Lower leg skin (tissue), 4 donors: ENCODE measurements around the gene DESI1. TPM values are rescaled to one million over a fixed set of nuclear protein-coding genes. Genes with fewer than 3 reads are reported as not detected.
A peak's percentile ranks its signal among the peaks of the same experiment; 100 is the strongest.
"Not testable (repeated sequence)": the region's sequence is repeated elsewhere in the genome, so short reads cannot be mapped to it uniquely, and the experiment has no call there.

Source experiments
- DNase-seq, 2 donors: peaks; one replicate each; pipeline ENCODE4 v3.0.0-alpha.2; 2019; ENCODE audit warnings: low spot score in 2 of 2
- H3K4me3 ChIP-seq: fragments of 200-600 bp; sonication (generic); 2 replicates; pipeline ENCODE4 v1.5.1; 2017; ENCODE audit warnings: mild to moderate bottlenecking, low read depth; ENCODE audit not compliant: poor library complexity, severe bottlenecking
- CTCF ChIP-seq, 3 donors: fragments of 450-650 bp; IDR thresholded peaks; one replicate each; pipeline ENCODE4 v1.5.1; 2016; ENCODE audit warnings: antibody characterized with exemption in 3 of 3, mild to moderate bottlenecking in 3 of 3, moderate library complexity in 2 of 3
- POLR2A ChIP-seq, 2 donors: fragments of 450-650 bp; IDR thresholded peaks; one replicate each; pipeline ENCODE4 v1.6.1; 2016 to 2017; ENCODE audit warnings: antibody characterized with exemption in 2 of 2, mild to moderate bottlenecking in 1 of 2, moderate library complexity in 1 of 2
- WGBS, 2 donors: methylation state at CpG; one replicate each; pipeline ENCODE4 v1.1.5; 2018; 5-methylcytosine and 5-hydroxymethylcytosine counted together
- intact Hi-C: fragments of 100-400 bp; cut with DNase I; formaldehyde crosslinking; loops from one replicate; pipeline ENCODE4 v1.15.0; 2023; ENCODE audit warnings: low total_unique reads
- total RNA-seq, 4 donors: library from RNA; depleted of rRNA; stranded (reverse); fragments of >200 nt; gene quantifications; one replicate each; pipeline ENCODE4 v1.1.0, GENCODE V29; 2016

DESI1 gene
- total RNA-seq, 4 donors from 2014 or later = 16.1 to 37.8 (median 23.0) TPM

GRCh38 chr22:41574847-41575381, 45.9 kb downstream of the DESI1 start:
- H3K4me3 ChIP-seq = no peak overlapping the region
- peak; percentile 45 to 91 for DNase-seq
- intact Hi-C loops = no loop called here
- TF ChIP-seq CTCF (IDR thresholded peaks at IDR 0.05) (no peak), POLR2A (IDR thresholded peaks at IDR 0.05) (no peak)
- WGBS, 2 donors = 53 to 73% methylated on average over 16 to 24 of the region's 26 CpGs

DNA sequence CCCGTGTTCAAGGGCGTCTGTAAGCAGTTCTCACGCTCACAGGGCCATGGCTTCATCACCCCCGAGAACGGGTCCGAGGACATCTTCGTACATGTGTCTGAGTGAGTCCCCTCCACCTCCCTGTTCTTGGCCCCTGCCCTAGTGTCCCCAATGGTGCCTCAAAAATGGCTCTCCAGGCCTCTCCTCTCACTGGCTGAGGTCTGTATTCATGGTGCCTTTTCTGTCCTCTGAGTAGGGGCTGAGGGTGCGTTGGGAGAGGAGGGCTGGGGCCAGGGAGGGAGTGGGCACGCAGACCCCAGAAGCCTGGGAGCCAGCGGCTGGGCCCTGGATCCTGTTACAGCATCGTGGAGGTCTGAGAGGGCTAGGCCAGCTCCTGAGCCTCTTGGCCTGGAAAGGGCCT, 47.2 kb downstream of the DESI1 start:
- TF ChIP-seq CTCF (IDR thresholded peaks at IDR 0.05) = no peak
- no peak for TF ChIP-seq POLR2A (IDR thresholded peaks at IDR 0.05)
- no peak for DNase-seq
- 94 to 95% methylated on average over 11 of the region's 11 CpGs for whole genome bisulfite sequencing, 2 donors
- no peak overlapping the region for H3K4me3 ChIP-seq
- intact Hi-C loops = no loop called here

GRCh38 chr22:41572305-41572704, 48.5 kb downstream of the DESI1 start:
- DNase-seq, H3K4me3 ChIP-seq, intact Hi-C loops: not testable (repeated sequence)
- WGBS, 2 donors = 86 to 96% methylated on average over 3 of the region's 3 CpGs

GRCh38 chr22:41571786-41572185, 49.1 kb downstream of the DESI1 start:
- intact Hi-C loops = no loop called here
- TF ChIP-seq CTCF (IDR thresholded peaks at IDR 0.05) (no peak), POLR2A (IDR thresholded peaks at IDR 0.05) (no peak)
- H3K4me3 ChIP-seq = no peak overlapping the region
- DNase-seq = no peak
- 94 to 96% methylated on average over 12 to 14 of the region's 14 CpGs for WGBS, 2 donors

GRCh38 chr22:41570221-41570620, 50.6 kb downstream of the DESI1 start:
- no peak for TF ChIP-seq CTCF (IDR thresholded peaks at IDR 0.05)
- intact Hi-C loops = no loop called here
- no peak for DNase-seq
- no peak overlapping the region for H3K4me3 ChIP-seq
- 62 to 69% methylated on average over 3 of the region's 3 CpGs for WGBS, 2 donors

- TF ChIP-seq CTCF (IDR thresholded peaks at IDR 0.05) = no peak
- no peak for TF ChIP-seq POLR2A (IDR thresholded peaks at IDR 0.05)
- intact Hi-C loops = no loop called here
- no peak overlapping the region for H3K4me3 ChIP-seq
- DNase-seq = no peak
- 80 to 83% methylated on average over 7 of the region's 7 CpGs for WGBS, 2 donors
These were observed 52.0 kb downstream of the DESI1 start for GRCh38 chr22:41568811-41569210.
